ENCODE data around the gene CDH3. TPM values are rescaled to one million over a fixed set of nuclear protein-coding genes. Genes with fewer than 3 reads are reported as not detected.

The CDH3 gene
- total and polyA plus RNA-seq, 2 of the 13 experiments (the other 11 are each of a cell fraction or from before 2014, with no cell fraction given) = 0.11 TPM; not detected in 1

GRCh38 chr16:68737046-68737729 lies 92.1 kb downstream of the CDH3 start, which contains the start of gene CDH1 (continued):
- no peak for TF ChIP-seq ZNF407 (CRISPR knock-in tag; IDR thresholded peaks at IDR 0.05; ENCODE audit: not compliant biosample characterization)
- TF ChIP-seq PBX2 (CRISPR knock-in tag; IDR thresholded peaks at IDR 0.05) = no peak
- TF ChIP-seq CENPT (CRISPR knock-in tag; IDR thresholded peaks at IDR 0.05; ENCODE audit: low read depth) = no peak
- no peak for TF ChIP-seq ZNF224 (CRISPR knock-in tag; IDR thresholded peaks at IDR 0.05)
- no peak for TF ChIP-seq JUNB (CRISPR knock-in tag; IDR thresholded peaks at IDR 0.05; ENCODE audit: borderline replicate concordance)
- TF ChIP-seq E2F1 (CRISPR knock-in tag; IDR thresholded peaks at IDR 0.05) = no peak
- TF ChIP-seq FOXC1 (CRISPR knock-in tag; IDR thresholded peaks at IDR 0.05; ENCODE audit: borderline replicate concordance) = 0 out of 2 replicates have a peak, but pooled peaks have one; percentile 27
- no peak for TF ChIP-seq SNAI1 (CRISPR knock-in tag; IDR thresholded peaks at IDR 0.05; ENCODE audit: borderline replicate concordance)
- TF ChIP-seq TCF7 (IDR thresholded peaks at IDR 0.05; ENCODE audit: low read depth) = no peak
- TF ChIP-seq REST (IDR thresholded peaks at IDR 0.05; ENCODE audit: borderline replicate concordance in 1 of 2, low read depth in 1 of 2, low read length in 2 of 2) = no peak
- TF ChIP-seq NR1H2 (CRISPR knock-in tag; IDR thresholded peaks at IDR 0.05; ENCODE audit: borderline replicate concordance, low read depth) = no peak
- no peak for TF ChIP-seq KMT2A (CRISPR knock-in tag; IDR thresholded peaks at IDR 0.05)
- no peak for TF ChIP-seq ZNF589 (CRISPR knock-in tag; conservative IDR thresholded peaks at IDR 0.05)
- TF ChIP-seq SAFB2 (CRISPR knock-in tag; IDR thresholded peaks at IDR 0.05; ENCODE audit: borderline replicate concordance, low read depth) = no peak
